ENCODE data around the gene SYDE1. TPM values are rescaled to one million over a fixed set of nuclear protein-coding genes. Genes with fewer than 3 reads are reported as not detected.

The SYDE1 gene
- total RNA-seq, 2 experiments from 2014 or later: 0.22 TPM; not detected in 1

DNA sequence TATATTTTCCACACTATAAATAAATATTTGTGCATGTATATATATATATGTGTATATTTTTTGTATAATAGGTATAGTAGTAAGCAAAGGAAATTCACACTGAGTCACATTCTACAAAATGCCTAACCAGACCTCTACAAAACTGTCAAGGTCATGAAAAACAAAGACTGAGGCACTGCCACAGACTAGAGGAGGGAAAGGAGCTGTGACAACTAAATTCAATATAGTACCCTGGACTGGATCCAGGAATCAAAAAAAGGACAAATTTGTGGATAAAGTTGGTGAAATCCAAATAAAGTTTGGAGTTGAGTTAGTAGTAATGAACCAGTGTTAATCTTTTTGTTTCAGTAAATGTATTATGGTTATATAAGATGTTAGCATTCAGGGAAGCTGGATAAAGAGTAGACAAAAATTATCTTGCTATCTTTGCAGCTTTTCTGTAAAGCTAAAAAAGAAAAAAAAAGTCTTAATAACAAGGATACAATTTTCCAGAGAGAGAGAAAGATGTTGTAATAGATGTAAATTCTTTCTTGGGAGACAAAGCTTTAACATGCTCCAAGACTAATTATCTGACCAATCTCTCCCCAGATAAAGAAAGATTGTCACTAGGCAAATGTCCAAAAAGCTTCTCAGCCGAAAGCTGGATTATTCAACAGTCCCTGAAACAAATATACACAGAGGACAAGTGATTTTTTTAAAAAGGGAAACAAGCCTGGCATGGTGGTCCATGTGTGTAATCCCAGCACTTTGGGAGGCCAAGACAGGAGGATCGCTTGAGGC, 19.1 kb downstream of the SYDE1 start:
- no peak for ATAC-seq (ENCODE audit: poor library complexity)
- no peaks in the 10 kb centered on the region for H3K9me3 ChIP-seq (ENCODE audit: control insufficient read depth in 1 of 2, insufficient read depth in 1 of 2, low read length in 2 of 2)
- ChIA-PET POLR2A (interaction anchor here (0.6 to 3.6 kb wide), 4 partner anchors 170 to 293 kb away, joined by 3 to 14 read pairs (median 4); partner anchors contain the start of genes AKAP8, AKAP8L and BRD4), CTCF (interaction anchor here (0.6 to 1.9 kb wide), 2 partner anchors 34 to 1256 kb away, joined by 3 to 8 read pairs; no protein-coding TSS in a partner anchor)
- peaks cover 50% of the 10 kb centered on the region for H3K4me1 Mint-ChIP-seq (ENCODE audit: low read depth)
- intact Hi-C loops (cut with DNase I, micrococcal nuclease): no loop called here
- no peaks in the 10 kb centered on the region for H3K27me3 ChIP-seq (ENCODE audit: control insufficient read depth in 1 of 2, insufficient read depth in 2 of 2, low read length in 2 of 2)
- H3K36me3 Mint-ChIP-seq (ENCODE audit: low read depth): peaks cover 30% of the 10 kb centered on the region
- H3K36me3 ChIP-seq (ENCODE audit: insufficient read depth, low read length): peaks cover 6% of the 10 kb centered on the region
- DNase-seq: no peak
- H3K9me3 Mint-ChIP-seq: no peaks in the 10 kb centered on the region
- H3K4me1 ChIP-seq (ENCODE audit: insufficient read depth, low read length): peaks cover 33% of the 10 kb centered on the region
- peak overlapping the region in 1 of 2 donors; percentile 87 for H3K27ac ChIP-seq (ENCODE audit: low read depth in 1 of 2, low read length in 2 of 2)
- H3K27ac Mint-ChIP-seq: peak overlapping the region; percentile 96
- H3K4me3 Mint-ChIP-seq: no peak overlapping the region
- no peaks in the 10 kb centered on the region for H3K27me3 Mint-ChIP-seq
- H3K4me3 ChIP-seq (ENCODE audit: low read length): peak overlapping the region; percentile 77
- TF ChIP-seq, protein P1, sequence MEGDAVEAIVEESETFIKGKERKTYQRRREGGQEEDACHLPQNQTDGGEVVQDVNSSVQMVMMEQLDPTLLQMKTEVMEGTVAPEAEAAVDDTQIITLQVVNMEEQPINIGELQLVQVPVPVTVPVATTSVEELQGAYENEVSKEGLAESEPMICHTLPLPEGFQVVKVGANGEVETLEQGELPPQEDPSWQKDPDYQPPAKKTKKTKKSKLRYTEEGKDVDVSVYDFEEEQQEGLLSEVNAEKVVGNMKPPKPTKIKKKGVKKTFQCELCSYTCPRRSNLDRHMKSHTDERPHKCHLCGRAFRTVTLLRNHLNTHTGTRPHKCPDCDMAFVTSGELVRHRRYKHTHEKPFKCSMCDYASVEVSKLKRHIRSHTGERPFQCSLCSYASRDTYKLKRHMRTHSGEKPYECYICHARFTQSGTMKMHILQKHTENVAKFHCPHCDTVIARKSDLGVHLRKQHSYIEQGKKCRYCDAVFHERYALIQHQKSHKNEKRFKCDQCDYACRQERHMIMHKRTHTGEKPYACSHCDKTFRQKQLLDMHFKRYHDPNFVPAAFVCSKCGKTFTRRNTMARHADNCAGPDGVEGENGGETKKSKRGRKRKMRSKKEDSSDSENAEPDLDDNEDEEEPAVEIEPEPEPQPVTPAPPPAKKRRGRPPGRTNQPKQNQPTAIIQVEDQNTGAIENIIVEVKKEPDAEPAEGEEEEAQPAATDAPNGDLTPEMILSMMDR (IDR thresholded peaks at IDR 0.05): no peak

DNA sequence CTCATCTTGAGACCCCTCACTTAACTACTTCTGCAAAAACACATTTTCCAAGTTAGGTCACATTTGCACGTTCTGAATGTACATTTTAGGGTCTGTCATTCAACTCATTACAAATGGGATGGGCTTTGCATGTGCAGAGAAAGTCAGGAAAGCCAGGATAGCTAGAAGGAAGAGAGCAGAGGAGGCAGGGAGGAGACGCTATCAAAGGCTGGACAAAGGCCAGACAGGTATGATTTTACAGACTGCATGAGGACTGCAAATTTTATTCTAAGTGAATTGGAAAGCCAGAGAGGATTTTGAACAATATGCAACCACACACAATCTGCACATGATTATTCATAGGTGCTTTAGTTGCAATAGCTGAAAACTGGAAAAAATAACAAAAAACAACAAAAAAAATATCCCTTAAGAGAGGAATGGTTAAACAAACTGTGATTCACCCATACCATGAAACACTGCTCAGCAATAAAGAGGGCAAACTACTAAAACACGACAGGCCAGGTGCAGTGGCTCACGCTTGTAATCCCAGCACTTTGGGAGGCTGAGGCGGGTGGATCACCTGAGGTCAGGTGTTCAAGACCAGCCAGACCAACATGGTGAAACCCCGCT, 21.1 kb downstream of the SYDE1 start:
- H3K4me3 Mint-ChIP-seq: no peak overlapping the region
- peaks cover 57% of the 10 kb centered on the region for H3K4me1 Mint-ChIP-seq (ENCODE audit: low read depth)
- ChIA-PET POLR2A (no interaction called here), CTCF (no interaction called here)
- no peaks in the 10 kb centered on the region for H3K9me3 ChIP-seq (ENCODE audit: control insufficient read depth in 1 of 2, insufficient read depth in 1 of 2, low read length in 2 of 2)
- no peaks in the 10 kb centered on the region for H3K9me3 Mint-ChIP-seq
- no peak overlapping the region for H3K4me3 ChIP-seq (ENCODE audit: low read length)
- intact Hi-C loops (cut with DNase I, micrococcal nuclease): no loop called here
- H3K27ac Mint-ChIP-seq: peak overlapping the region; percentile 94
- no peaks in the 10 kb centered on the region for H3K36me3 ChIP-seq (ENCODE audit: insufficient read depth, low read length)
- no peaks in the 10 kb centered on the region for H3K27me3 ChIP-seq (ENCODE audit: control insufficient read depth in 1 of 2, insufficient read depth in 2 of 2, low read length in 2 of 2)
- no peak overlapping the region for H3K27ac ChIP-seq (ENCODE audit: low read depth in 1 of 2, low read length in 2 of 2)
- no peak for ATAC-seq (ENCODE audit: poor library complexity)
- peaks cover 33% of the 10 kb centered on the region for H3K4me1 ChIP-seq (ENCODE audit: insufficient read depth, low read length)
- DNase-seq: no peak
- H3K36me3 Mint-ChIP-seq (ENCODE audit: low read depth): peaks cover 23% of the 10 kb centered on the region
- TF ChIP-seq, protein P1 (IDR thresholded peaks at IDR 0.05): no peak
- no peaks in the 10 kb centered on the region for H3K27me3 Mint-ChIP-seq

DNA sequence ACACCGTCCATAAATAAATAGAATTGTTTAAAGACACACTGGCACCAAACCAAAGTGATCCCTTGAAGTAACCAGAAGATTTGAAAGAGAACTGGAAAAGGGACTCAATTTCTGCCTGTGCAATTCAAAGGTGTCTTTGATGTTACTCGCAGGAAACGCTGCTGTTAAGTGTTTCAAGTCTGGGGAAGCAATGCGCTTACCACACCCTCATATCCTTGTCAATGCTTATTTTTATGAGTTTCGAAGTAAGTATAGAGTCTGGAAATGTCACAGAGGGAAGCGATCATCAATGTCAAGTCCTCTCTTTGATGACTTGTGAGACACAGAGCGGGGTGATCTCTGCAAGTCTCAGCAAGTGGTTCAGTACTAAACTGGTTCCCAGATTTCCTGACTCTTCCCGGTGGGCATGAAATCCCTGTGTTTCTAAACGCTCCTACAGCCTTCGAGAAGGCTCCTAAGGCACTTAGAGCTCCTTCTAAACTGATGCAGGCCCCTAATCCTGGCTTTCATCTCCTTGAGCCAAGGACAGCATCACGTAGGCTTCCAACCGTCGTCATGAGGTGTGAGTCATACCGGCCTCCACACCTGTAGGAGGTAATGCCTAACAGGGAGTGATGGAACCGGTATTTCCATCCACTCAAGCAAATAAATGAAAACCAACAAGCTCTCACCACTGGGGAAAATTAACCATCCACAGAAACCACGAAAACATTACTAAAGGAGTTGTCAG, 22.8 kb downstream of the SYDE1 start:
- Mint-ChIP-seq H3K4me3 (peak overlapping the region; percentile 53), H3K9me3 (no peaks in the 10 kb centered on the region), H3K36me3 (ENCODE audit: low read depth) (peaks cover 9% of the 10 kb centered on the region), H3K27ac (peak overlapping the region; percentile 94), H3K27me3 (no peaks in the 10 kb centered on the region), H3K4me1 (ENCODE audit: low read depth) (peaks cover 44% of the 10 kb centered on the region)
- H3K27me3 ChIP-seq (ENCODE audit: control insufficient read depth in 1 of 2, insufficient read depth in 2 of 2, low read length in 2 of 2): no peaks in the 10 kb centered on the region
- peaks cover 21% of the 10 kb centered on the region for H3K4me1 ChIP-seq (ENCODE audit: insufficient read depth, low read length)
- POLR2A ChIA-PET: no interaction called here
- no peaks in the 10 kb centered on the region for H3K9me3 ChIP-seq (ENCODE audit: control insufficient read depth in 1 of 2, insufficient read depth in 1 of 2, low read length in 2 of 2)
- peak overlapping the region; percentile 3 for H3K4me3 ChIP-seq (ENCODE audit: low read length)
- peak overlapping the region; percentile 3 to 23 for H3K27ac ChIP-seq (ENCODE audit: low read depth in 1 of 2, low read length in 2 of 2)
- TF ChIP-seq, protein P1 (IDR thresholded peaks at IDR 0.05): no peak
- ATAC-seq (ENCODE audit: poor library complexity): peak; percentile 25
- intact Hi-C loops (cut with DNase I, micrococcal nuclease): loop anchor here in 1 of 2 experiments (2.0 kb wide), 1 partner anchor 21 kb away; no protein-coding TSS in a partner anchor
- no peaks in the 10 kb centered on the region for H3K36me3 ChIP-seq (ENCODE audit: insufficient read depth, low read length)
- CTCF ChIA-PET: no interaction called here
- peak in 6 of 14 experiments; percentile 19 to 64 (median 56) for DNase-seq

Measured in CD4-positive, alpha-beta T cell (primary cell).